ENCODE data around the gene BABAM2. TPM values are rescaled to one million over a fixed set of nuclear protein-coding genes. Genes with fewer than 3 reads are reported as not detected.

The BABAM2 gene
- total RNA-seq, 1 donor from 2014 or later = 41.0 TPM

DNA sequence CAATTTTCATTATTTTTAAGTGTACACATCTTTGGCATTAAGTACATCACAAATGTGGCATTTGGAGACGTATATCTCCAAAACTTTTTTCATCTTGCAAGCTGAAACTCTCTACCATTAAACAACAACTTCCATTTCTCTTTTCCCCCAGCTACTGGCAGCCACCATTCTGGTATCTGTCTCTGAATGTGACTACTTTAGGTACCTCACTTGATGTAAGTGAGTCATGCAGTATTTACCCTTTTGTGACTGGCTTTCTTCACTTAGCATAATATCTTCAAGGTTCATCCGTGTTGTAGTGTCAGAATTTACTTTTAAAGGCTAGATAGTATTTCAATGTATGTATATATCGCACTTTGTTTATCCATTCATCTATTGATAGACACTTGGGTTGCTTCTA, 17.0 kb downstream of the BABAM2 start:
- Histone ChIP-seq H3K9me3 (no peaks in the 10 kb centered on the region), H3K36me3 (no peaks in the 10 kb centered on the region), H3K27me3 (no peaks in the 10 kb centered on the region), H3K4me1 (no peaks in the 10 kb centered on the region), H3K4me3 (no peak overlapping the region), H3K27ac (no peak overlapping the region)
- no peak for DNase-seq (ENCODE audit: extremely low spot score in 2 of 2)
- TF ChIP-seq POLR2A (IDR thresholded peaks at IDR 0.05) (no peak), POLR2AphosphoS5 (IDR thresholded peaks at IDR 0.05; ENCODE audit: insufficient read depth in 1 of 2, low read depth in 1 of 2) (no peak)
- TF ChIP-seq, protein P1, sequence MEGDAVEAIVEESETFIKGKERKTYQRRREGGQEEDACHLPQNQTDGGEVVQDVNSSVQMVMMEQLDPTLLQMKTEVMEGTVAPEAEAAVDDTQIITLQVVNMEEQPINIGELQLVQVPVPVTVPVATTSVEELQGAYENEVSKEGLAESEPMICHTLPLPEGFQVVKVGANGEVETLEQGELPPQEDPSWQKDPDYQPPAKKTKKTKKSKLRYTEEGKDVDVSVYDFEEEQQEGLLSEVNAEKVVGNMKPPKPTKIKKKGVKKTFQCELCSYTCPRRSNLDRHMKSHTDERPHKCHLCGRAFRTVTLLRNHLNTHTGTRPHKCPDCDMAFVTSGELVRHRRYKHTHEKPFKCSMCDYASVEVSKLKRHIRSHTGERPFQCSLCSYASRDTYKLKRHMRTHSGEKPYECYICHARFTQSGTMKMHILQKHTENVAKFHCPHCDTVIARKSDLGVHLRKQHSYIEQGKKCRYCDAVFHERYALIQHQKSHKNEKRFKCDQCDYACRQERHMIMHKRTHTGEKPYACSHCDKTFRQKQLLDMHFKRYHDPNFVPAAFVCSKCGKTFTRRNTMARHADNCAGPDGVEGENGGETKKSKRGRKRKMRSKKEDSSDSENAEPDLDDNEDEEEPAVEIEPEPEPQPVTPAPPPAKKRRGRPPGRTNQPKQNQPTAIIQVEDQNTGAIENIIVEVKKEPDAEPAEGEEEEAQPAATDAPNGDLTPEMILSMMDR (IDR thresholded peaks at IDR 0.05) = no peak
- intact Hi-C loops (cut with DNase I) = no loop called here

DNA sequence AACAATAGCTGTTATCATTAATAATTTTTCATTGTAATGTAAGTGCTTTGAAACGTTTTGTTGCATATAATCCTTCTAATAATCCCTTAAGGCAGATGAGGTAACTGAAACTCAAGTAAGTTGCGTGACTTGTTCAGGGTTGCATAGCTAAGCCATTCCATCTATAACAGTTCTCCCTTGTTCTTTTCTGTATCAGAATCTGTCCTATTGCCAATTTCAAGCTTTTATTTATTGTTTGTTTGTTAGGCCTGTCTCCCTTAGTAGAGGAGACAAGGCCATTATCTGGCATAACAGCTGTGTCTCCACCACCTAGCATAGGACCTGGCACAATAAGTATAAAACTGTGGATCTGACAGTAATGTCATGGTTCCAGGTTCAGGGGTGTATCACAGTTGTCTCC, 19.4 kb downstream of the BABAM2 start:
- intact Hi-C loops (cut with DNase I) = no loop called here
- Histone ChIP-seq H3K4me1 (peaks cover 10% of the 10 kb centered on the region), H3K27ac (no peak overlapping the region), H3K4me3 (no peak overlapping the region), H3K27me3 (no peaks in the 10 kb centered on the region), H3K9me3 (no peaks in the 10 kb centered on the region), H3K36me3 (no peaks in the 10 kb centered on the region)
- no peak for DNase-seq (ENCODE audit: extremely low spot score in 2 of 2)
- TF ChIP-seq, protein P1 (IDR thresholded peaks at IDR 0.05) = no peak
- TF ChIP-seq POLR2AphosphoS5 (IDR thresholded peaks at IDR 0.05; ENCODE audit: insufficient read depth in 1 of 2, low read depth in 1 of 2) (no peak), POLR2A (IDR thresholded peaks at IDR 0.05) (no peak)

DNA sequence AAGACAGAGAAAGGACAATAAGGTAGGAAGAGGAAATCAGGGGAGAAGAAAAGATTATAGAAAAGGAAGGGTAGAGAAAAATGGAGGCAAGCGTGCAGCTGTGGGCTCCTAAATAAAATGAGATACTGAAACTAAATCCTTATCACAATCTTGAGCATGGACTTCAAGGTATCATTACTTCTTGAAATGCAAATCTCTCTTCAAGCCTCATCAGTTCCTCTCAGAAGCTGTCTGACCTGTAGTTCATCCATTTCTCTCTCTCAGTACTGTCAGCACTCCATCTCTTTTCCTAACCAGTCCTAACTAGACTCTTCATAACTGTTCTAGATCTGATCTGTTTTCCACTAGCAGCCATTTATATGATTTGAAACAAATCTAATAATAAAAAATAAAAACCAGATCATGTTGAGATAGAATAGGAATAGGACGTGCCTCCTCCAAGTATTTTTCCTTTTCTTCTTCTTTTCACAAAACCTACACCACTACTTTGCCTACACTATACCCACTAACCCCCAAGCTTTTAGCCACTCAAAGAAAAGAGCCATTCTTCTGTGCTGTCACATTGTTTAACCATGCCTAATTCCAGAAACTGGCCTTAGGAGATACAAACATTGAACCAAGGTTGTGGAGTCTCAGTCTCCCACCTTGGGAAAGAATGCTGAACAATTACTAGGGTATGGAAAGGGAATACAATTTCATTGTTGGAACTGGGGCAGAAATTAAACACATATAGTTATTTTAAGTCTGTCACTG, 21.1 kb downstream of the BABAM2 start:
- Histone ChIP-seq H3K4me3 (no peak overlapping the region), H3K27ac (no peak overlapping the region), H3K9me3 (no peaks in the 10 kb centered on the region), H3K36me3 (no peaks in the 10 kb centered on the region), H3K27me3 (no peaks in the 10 kb centered on the region), H3K4me1 (peaks cover 21% of the 10 kb centered on the region)
- intact Hi-C loops (cut with DNase I) = no loop called here
- TF ChIP-seq POLR2AphosphoS5 (IDR thresholded peaks at IDR 0.05; ENCODE audit: insufficient read depth in 1 of 2, low read depth in 1 of 2) (no peak), POLR2A (IDR thresholded peaks at IDR 0.05) (no peak)
- TF ChIP-seq, protein P1 (IDR thresholded peaks at IDR 0.05) = no peak
- no peak for DNase-seq (ENCODE audit: extremely low spot score in 2 of 2)

DNA sequence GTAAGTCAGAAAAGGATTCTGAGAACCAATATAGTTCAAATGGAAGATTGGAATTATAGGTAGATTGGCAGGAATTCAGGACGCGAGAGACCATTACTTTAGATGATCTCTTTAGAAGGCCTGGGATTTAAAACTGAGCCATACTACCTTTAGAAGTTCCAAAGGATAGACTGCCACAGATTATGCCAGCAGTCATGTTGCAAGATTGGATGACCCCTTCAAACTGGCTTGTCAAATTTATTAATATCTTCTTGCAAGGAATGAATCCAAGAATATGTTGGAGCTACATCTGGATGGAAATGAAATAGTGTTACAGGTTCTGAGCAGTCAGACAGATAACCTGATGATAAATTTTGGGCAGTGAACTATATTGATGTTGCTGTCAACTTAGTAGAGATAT, 22.0 kb downstream of the BABAM2 start:
- DNase-seq (ENCODE audit: extremely low spot score in 2 of 2) = no peak
- intact Hi-C loops (cut with DNase I) = no loop called here
- no peaks in the 10 kb centered on the region for H3K36me3 ChIP-seq
- H3K9me3 ChIP-seq = no peaks in the 10 kb centered on the region
- TF ChIP-seq POLR2AphosphoS5 (IDR thresholded peaks at IDR 0.05; ENCODE audit: insufficient read depth in 1 of 2, low read depth in 1 of 2) = no peak
- no peak for TF ChIP-seq POLR2A (IDR thresholded peaks at IDR 0.05)
- TF ChIP-seq, protein P1 (IDR thresholded peaks at IDR 0.05) = no peak
- H3K27ac ChIP-seq = no peak overlapping the region
- H3K27me3 ChIP-seq = no peaks in the 10 kb centered on the region
- no peak overlapping the region for H3K4me3 ChIP-seq
- peaks cover 21% of the 10 kb centered on the region for H3K4me1 ChIP-seq

DNA sequence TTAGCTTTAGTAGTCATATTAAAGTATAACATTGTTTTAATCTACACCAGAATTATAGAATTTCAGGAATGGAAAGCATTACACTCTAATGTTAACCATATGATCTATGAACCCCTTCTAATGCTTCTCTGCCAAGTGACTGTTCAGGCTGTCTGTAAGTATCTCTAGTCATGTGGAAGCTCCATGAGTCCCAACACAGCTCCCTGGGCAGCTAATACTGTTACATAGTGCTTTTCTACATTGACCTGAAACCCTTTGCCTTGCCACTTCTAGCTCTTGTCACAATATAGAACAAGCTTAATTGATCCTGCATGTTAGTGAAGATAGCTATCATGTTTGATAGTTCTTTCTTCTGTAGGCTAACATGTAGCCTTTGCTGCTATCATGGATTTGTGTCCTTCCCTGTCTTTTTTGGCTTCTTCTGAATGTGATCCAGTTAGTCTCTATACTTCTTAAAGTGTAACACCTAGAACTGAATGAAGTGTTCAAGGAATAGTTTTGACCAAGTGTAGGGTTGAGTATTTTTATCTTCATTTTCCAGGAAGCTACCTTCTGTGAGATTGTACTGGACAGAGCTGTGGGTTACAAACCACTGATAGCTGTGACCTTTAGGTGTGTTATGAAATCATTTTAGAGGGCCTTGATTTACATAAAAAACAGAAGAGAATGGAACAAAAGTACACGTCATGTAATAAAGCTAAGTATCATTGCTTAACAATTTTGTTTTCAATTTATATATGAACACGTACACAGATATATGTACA, 23.7 kb downstream of the BABAM2 start:
- Histone ChIP-seq H3K4me3 (no peak overlapping the region), H3K4me1 (peaks cover 21% of the 10 kb centered on the region), H3K27ac (peak overlapping the region; percentile 73), H3K9me3 (no peaks in the 10 kb centered on the region), H3K27me3 (no peaks in the 10 kb centered on the region), H3K36me3 (no peaks in the 10 kb centered on the region)
- intact Hi-C loops (cut with DNase I) = no loop called here
- DNase-seq (ENCODE audit: extremely low spot score in 2 of 2) = no peak
- TF ChIP-seq POLR2A (IDR thresholded peaks at IDR 0.05) (no peak), POLR2AphosphoS5 (IDR thresholded peaks at IDR 0.05; ENCODE audit: insufficient read depth in 1 of 2, low read depth in 1 of 2) (no peak)
- TF ChIP-seq, protein P1 (IDR thresholded peaks at IDR 0.05) = no peak

Measured in vagina (tissue), 2 donors.